ENCODE results near the gene SPATA31C1. TPM values are rescaled to one million over a fixed set of nuclear protein-coding genes. Genes with fewer than 3 reads are reported as not detected.
"Not testable (repeated sequence)": the region's sequence is repeated elsewhere in the genome, so short reads cannot be mapped to it uniquely, and the experiment has no call there.

SPATA31C1 gene
- total and polyA plus RNA-seq, 2 donors (not counting 1 experiment from before 2014, with no cell fraction given) = not detected

GRCh38 chr9:87910821-87911220 is 6.9 kb upstream of the SPATA31C1 start:
- no peaks in the 10 kb centered on the region for H4K20me1 ChIP-seq (ENCODE audit: control insufficient read depth, extremely low read depth, insufficient read depth, low read length)
- no peak overlapping the region for H3K27ac ChIP-seq (ENCODE audit: insufficient read depth, low read length)
- no peak overlapping the region for H3K4me2 ChIP-seq (ENCODE audit: extremely low read depth, insufficient read depth, low read length)
- no peaks in the 10 kb centered on the region for H3K27me3 ChIP-seq (ENCODE audit: control insufficient read depth, insufficient read depth, low read length)
- DNase-seq (ENCODE audit: low read depth in 2 of 2) = peak in 1 of 2 donors; percentile 3
- H2AFZ ChIP-seq (ENCODE audit: low read length) = no peak overlapping the region
- TF ChIP-seq EZH2 (IDR thresholded peaks at IDR 0.05; ENCODE audit: low read length, missing control alignments) = no peak
- TF ChIP-seq, protein P1, sequence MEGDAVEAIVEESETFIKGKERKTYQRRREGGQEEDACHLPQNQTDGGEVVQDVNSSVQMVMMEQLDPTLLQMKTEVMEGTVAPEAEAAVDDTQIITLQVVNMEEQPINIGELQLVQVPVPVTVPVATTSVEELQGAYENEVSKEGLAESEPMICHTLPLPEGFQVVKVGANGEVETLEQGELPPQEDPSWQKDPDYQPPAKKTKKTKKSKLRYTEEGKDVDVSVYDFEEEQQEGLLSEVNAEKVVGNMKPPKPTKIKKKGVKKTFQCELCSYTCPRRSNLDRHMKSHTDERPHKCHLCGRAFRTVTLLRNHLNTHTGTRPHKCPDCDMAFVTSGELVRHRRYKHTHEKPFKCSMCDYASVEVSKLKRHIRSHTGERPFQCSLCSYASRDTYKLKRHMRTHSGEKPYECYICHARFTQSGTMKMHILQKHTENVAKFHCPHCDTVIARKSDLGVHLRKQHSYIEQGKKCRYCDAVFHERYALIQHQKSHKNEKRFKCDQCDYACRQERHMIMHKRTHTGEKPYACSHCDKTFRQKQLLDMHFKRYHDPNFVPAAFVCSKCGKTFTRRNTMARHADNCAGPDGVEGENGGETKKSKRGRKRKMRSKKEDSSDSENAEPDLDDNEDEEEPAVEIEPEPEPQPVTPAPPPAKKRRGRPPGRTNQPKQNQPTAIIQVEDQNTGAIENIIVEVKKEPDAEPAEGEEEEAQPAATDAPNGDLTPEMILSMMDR (conservative IDR thresholded peaks at IDR 0.05 in 1 of 2, IDR thresholded peaks at IDR 0.05 in 1 of 2; ENCODE audit: low read depth in 1 of 2, low read length in 2 of 2) = no peak
- no peak overlapping the region for H3K4me3 ChIP-seq (replicated peaks in 1 of 4; ENCODE audit: control extremely low read depth in 1 of 4, insufficient read depth in 1 of 4, low read depth in 3 of 4, low read length in 4 of 4)
- H3K4me1 ChIP-seq (ENCODE audit: control insufficient read depth, extremely low read depth, insufficient read depth, low read length) = no peaks in the 10 kb centered on the region
- H3K79me2 ChIP-seq (ENCODE audit: control insufficient read depth, insufficient read depth, low read length) = no peaks in the 10 kb centered on the region
- H3K36me3 ChIP-seq (ENCODE audit: control insufficient read depth, insufficient read depth, low read length) = no peaks in the 10 kb centered on the region
- H3K9ac ChIP-seq (ENCODE audit: insufficient read depth, low read length) = no peak overlapping the region
- no peaks in the 10 kb centered on the region for H3K9me3 ChIP-seq (ENCODE audit: control insufficient read depth, insufficient read depth, low read depth, low read length)

DNA sequence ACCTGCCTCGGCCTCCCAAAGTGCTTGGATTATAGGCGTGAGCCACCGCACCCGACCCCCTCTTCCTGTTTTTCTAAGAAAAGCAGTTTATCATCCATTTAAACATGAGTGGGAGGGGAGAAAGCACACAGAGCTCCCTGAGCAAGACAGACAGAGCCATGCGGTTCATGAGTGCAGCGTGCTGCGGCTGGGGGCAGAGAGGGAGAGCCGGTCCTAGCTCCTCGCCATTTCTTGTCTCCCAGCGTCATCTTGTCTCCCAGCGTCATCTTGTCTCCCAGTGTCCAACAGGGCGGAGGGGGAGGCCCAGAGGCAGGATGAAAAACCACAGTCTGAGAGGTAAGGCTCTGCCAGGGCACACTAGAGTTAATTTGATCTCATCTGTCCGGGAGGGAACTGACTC is 1.3 kb downstream of the SPATA31C1 start:
- H3K4me2 ChIP-seq (ENCODE audit: extremely low read depth, insufficient read depth, low read length); H3K27me3 ChIP-seq (ENCODE audit: control insufficient read depth, insufficient read depth, low read length); H3K4me3 ChIP-seq (replicated peaks in 1 of 4; ENCODE audit: control extremely low read depth in 1 of 4, insufficient read depth in 1 of 4, low read depth in 3 of 4, low read length in 4 of 4); H4K20me1 ChIP-seq (ENCODE audit: control insufficient read depth, extremely low read depth, insufficient read depth, low read length); H2AFZ ChIP-seq (ENCODE audit: low read length); H3K9ac ChIP-seq (ENCODE audit: insufficient read depth, low read length); DNase-seq (ENCODE audit: low read depth in 2 of 2); H3K27ac ChIP-seq (ENCODE audit: insufficient read depth, low read length); H3K4me1 ChIP-seq (ENCODE audit: control insufficient read depth, extremely low read depth, insufficient read depth, low read length); H3K9me3 ChIP-seq (ENCODE audit: control insufficient read depth, insufficient read depth, low read depth, low read length); H3K79me2 ChIP-seq (ENCODE audit: control insufficient read depth, insufficient read depth, low read length); H3K36me3 ChIP-seq (ENCODE audit: control insufficient read depth, insufficient read depth, low read length): not testable (repeated sequence)

GRCh38 chr9:87921561-87921960 is 3.8 kb downstream of the SPATA31C1 start:
- not testable (repeated sequence) for H3K4me1 ChIP-seq (ENCODE audit: control insufficient read depth, extremely low read depth, insufficient read depth, low read length); H3K27ac ChIP-seq (ENCODE audit: insufficient read depth, low read length); H3K9ac ChIP-seq (ENCODE audit: insufficient read depth, low read length); H3K36me3 ChIP-seq (ENCODE audit: control insufficient read depth, insufficient read depth, low read length); H4K20me1 ChIP-seq (ENCODE audit: control insufficient read depth, extremely low read depth, insufficient read depth, low read length); H3K79me2 ChIP-seq (ENCODE audit: control insufficient read depth, insufficient read depth, low read length); H3K4me2 ChIP-seq (ENCODE audit: extremely low read depth, insufficient read depth, low read length); H3K27me3 ChIP-seq (ENCODE audit: control insufficient read depth, insufficient read depth, low read length); H3K9me3 ChIP-seq (ENCODE audit: control insufficient read depth, insufficient read depth, low read depth, low read length); H3K4me3 ChIP-seq (replicated peaks in 1 of 4; ENCODE audit: control extremely low read depth in 1 of 4, insufficient read depth in 1 of 4, low read depth in 3 of 4, low read length in 4 of 4); H2AFZ ChIP-seq (ENCODE audit: low read length)
- peak in 1 of 2 donors; percentile 34 for DNase-seq (ENCODE audit: low read depth in 2 of 2)

GRCh38 chr9:87923012-87923411 is 5.2 kb downstream of the SPATA31C1 start:
- H3K79me2 ChIP-seq (ENCODE audit: control insufficient read depth, insufficient read depth, low read length); H2AFZ ChIP-seq (ENCODE audit: low read length); H3K9ac ChIP-seq (ENCODE audit: insufficient read depth, low read length); H3K9me3 ChIP-seq (ENCODE audit: control insufficient read depth, insufficient read depth, low read depth, low read length); H3K27ac ChIP-seq (ENCODE audit: insufficient read depth, low read length); H3K36me3 ChIP-seq (ENCODE audit: control insufficient read depth, insufficient read depth, low read length); H3K4me2 ChIP-seq (ENCODE audit: extremely low read depth, insufficient read depth, low read length); H3K4me3 ChIP-seq (replicated peaks in 1 of 4; ENCODE audit: control extremely low read depth in 1 of 4, insufficient read depth in 1 of 4, low read depth in 3 of 4, low read length in 4 of 4); H3K4me1 ChIP-seq (ENCODE audit: control insufficient read depth, extremely low read depth, insufficient read depth, low read length); H3K27me3 ChIP-seq (ENCODE audit: control insufficient read depth, insufficient read depth, low read length); H4K20me1 ChIP-seq (ENCODE audit: control insufficient read depth, extremely low read depth, insufficient read depth, low read length); DNase-seq (ENCODE audit: low read depth in 2 of 2): not testable (repeated sequence)

DNA sequence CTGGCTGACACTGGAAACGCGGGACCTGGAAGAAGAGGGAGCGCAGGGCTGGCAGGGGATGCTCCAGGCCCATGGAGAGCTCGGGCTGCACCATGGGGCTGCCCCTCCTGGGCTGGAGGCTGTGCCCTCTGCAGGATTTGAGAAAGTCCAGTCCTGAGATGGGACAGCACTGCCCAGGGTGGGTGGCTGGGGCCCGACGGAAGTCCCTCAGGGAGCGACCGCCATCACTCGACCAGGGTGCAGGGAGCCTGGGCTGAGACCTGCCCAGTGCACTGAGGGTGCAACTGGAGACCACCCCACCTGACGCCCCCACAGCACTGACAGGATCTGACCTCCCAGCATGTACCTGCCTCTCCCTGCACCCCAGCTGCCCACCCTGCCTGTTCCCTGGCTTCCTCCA is 7.1 kb downstream of the SPATA31C1 start:
- not testable (repeated sequence) for H3K9me3 ChIP-seq (ENCODE audit: control insufficient read depth, insufficient read depth, low read depth, low read length); H4K20me1 ChIP-seq (ENCODE audit: control insufficient read depth, extremely low read depth, insufficient read depth, low read length); H3K79me2 ChIP-seq (ENCODE audit: control insufficient read depth, insufficient read depth, low read length); H3K4me2 ChIP-seq (ENCODE audit: extremely low read depth, insufficient read depth, low read length); H3K4me3 ChIP-seq (replicated peaks in 1 of 4; ENCODE audit: control extremely low read depth in 1 of 4, insufficient read depth in 1 of 4, low read depth in 3 of 4, low read length in 4 of 4); H3K27ac ChIP-seq (ENCODE audit: insufficient read depth, low read length); H3K4me1 ChIP-seq (ENCODE audit: control insufficient read depth, extremely low read depth, insufficient read depth, low read length); DNase-seq (ENCODE audit: low read depth in 2 of 2); H3K9ac ChIP-seq (ENCODE audit: insufficient read depth, low read length); H2AFZ ChIP-seq (ENCODE audit: low read length); H3K36me3 ChIP-seq (ENCODE audit: control insufficient read depth, insufficient read depth, low read length); H3K27me3 ChIP-seq (ENCODE audit: control insufficient read depth, insufficient read depth, low read length)

GRCh38 chr9:87929152-87929551 is 11.4 kb downstream of the SPATA31C1 start:
- not testable (repeated sequence) for DNase-seq (ENCODE audit: low read depth in 2 of 2); H3K27me3 ChIP-seq (ENCODE audit: control insufficient read depth, insufficient read depth, low read length); H3K4me3 ChIP-seq (replicated peaks in 1 of 4; ENCODE audit: control extremely low read depth in 1 of 4, insufficient read depth in 1 of 4, low read depth in 3 of 4, low read length in 4 of 4); H3K9ac ChIP-seq (ENCODE audit: insufficient read depth, low read length); H4K20me1 ChIP-seq (ENCODE audit: control insufficient read depth, extremely low read depth, insufficient read depth, low read length); H2AFZ ChIP-seq (ENCODE audit: low read length); H3K36me3 ChIP-seq (ENCODE audit: control insufficient read depth, insufficient read depth, low read length); H3K27ac ChIP-seq (ENCODE audit: insufficient read depth, low read length); H3K79me2 ChIP-seq (ENCODE audit: control insufficient read depth, insufficient read depth, low read length); H3K4me2 ChIP-seq (ENCODE audit: extremely low read depth, insufficient read depth, low read length); H3K4me1 ChIP-seq (ENCODE audit: control insufficient read depth, extremely low read depth, insufficient read depth, low read length); H3K9me3 ChIP-seq (ENCODE audit: control insufficient read depth, insufficient read depth, low read depth, low read length)

Measured in fibroblast of lung (primary cell).